ENCODE data around the gene FBL.
"Not testable (repeated sequence)": the region's sequence is repeated elsewhere in the genome, so short reads cannot be mapped to it uniquely, and the experiment has no call there.

FBL gene

GRCh38 chr19:39845933-39846677 is at the start of gene FBL:
TSS of gene FBL (minus strand) at chr19:39846379. CDS start at chr19:39846300, 79 bp downstream.
- DNase-seq, result peak; percentile 88 to 97 (median 94)

GRCh38 chr19:39895096-39895495 is 48.9 kb upstream of the FBL start:
- DNase-seq, result not testable (repeated sequence)

- not testable (repeated sequence) for DNase-seq
Measured at GRCh38 chr19:39894236-39894606, 48.0 kb upstream of the FBL start.

GRCh38 chr19:39893366-39894235 is 47.4 kb upstream of the FBL start:
- DNase-seq, result not testable (repeated sequence)

DNA sequence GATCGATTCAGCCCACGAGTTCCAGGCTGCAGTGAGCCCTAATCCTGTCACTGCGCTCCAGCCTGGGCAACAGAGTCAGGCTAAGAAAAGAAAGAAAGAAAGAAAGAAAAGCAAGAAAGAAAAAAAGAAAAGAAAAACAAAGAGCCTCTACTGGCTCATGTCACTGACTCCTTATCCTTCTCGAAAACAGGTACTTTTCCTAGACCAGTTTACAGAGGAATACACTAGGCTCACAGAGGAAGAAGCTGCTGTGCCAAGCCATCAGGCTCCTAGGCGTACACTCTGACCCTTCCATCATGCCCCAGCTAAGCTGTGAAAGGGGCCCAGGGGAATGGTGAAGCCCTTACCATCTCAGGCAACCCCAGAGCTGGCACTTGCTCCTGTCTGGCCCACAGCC is 46.3 kb upstream of the FBL start:
- DNase-seq, result not testable (repeated sequence)

- not testable (repeated sequence) for DNase-seq
Measured at GRCh38 chr19:39891660-39892505, 45.7 kb upstream of the FBL start.

GRCh38 chr19:39890755-39891551 is 44.8 kb upstream of the FBL start:
- no peak for DNase-seq

DNA sequence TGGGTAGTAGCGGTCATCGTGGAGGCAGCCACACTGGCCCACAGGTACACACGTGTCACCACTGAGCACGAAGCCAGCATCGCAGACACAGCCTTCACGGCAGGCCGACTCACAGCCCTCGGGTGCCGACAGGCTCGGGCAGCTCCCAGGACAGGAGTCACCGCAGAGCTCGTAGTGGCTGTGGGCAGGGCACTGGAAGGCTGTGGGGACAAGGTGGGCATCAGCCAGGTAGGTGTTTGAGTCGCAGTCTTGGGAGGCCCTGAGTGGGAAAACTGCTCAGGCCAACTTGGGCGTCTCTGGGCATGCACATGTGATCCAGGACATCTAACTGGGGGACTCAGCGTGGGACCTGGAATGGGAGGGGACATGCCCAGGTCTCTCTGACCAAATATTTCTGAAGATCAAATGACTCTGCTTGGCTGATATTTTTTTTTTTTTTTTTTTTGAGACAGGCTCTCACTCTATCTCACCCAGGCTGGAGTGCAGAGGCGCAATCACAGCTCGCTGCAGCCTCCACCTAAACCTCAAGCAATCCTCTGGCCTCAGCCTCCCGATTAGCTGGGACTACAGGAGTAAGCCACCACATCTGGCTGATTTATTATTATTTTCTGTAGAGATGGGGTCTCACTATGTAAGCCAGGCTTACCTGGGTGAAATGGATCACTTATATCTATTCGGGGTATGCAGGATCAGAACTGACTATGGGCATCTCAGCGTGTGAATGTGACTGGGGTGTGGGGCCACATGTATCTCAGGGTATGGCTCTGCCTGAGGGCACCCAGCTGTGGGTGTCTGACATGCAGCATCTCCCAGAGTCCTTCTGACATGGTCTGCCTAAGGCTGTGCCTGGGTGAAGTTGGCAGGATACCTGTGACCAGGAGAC is 43.9 kb upstream of the FBL start:
- not testable (repeated sequence) for DNase-seq

DNA sequence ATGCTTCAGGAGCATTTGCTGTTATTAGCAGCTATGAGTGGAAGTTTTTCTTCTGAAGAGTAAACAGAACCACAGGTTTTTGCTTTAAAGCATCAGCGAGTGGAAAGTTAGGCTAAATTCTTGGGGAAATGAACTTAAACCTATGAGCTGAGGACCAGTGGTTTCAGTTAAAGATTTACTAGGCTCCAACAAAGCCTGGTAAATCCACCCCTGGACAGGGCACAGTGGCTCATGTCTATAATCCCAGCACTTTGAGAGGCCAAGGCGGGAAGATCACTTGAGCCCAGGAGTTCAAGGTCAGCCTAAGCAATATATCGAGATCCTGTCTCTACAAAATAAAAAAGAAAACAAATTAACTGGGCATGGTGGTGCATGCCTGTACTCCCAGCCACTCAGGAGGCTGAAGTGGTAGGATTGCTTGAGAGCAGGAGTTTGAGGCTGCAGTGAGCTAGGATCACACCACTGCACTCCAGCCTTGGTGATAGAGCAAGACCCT is 41.3 kb upstream of the FBL start:
- not testable (repeated sequence) for DNase-seq

- not testable (repeated sequence) for DNase-seq
Measured at GRCh38 chr19:39885821-39886554, 39.8 kb upstream of the FBL start.

DNA sequence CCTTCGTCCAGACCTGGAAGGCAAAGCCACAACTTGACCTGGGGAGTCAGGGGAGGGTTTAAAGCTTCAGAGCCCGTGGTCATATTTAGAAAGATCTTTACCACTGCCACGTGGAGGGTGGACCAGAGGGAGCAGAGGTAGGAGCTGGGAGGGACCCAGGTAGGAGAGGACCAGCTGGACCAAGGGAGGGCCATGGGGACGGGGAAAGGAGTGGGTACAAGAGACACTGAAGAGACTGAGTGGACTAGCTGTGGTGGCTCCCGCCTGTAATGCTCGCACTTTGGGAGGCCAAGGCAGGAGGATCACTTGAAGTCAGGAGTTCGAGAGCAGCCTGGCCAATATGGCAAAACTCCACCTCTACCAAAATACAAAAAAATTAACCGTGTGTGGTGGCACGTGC is 38.5 kb upstream of the FBL start:
- not testable (repeated sequence) for DNase-seq

DNA sequence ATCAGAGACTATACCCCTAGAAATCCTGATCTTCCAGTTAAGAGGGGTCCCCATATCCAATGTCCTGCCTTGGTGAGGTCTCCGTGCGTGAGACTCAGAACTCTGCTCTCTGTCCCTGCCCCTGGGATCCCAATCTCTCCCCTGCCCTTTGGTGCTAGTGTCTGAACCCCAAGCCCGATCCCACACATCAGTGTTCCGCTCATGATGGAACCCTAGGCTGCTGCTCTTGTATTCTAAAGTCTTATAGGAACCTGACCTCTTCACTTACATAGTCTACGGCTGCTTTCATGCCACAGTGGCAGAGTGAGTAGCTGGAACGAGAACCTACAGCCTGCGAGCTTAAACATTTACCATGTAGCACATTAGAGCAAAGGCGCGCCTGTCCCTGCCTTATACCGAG is 36.5 kb upstream of the FBL start:
- not testable (repeated sequence) for DNase-seq

GRCh38 chr19:39881495-39882110 is 35.4 kb upstream of the FBL start:
- DNase-seq, result peak in 2 of 3 experiments; percentile 11 to 52

DNA sequence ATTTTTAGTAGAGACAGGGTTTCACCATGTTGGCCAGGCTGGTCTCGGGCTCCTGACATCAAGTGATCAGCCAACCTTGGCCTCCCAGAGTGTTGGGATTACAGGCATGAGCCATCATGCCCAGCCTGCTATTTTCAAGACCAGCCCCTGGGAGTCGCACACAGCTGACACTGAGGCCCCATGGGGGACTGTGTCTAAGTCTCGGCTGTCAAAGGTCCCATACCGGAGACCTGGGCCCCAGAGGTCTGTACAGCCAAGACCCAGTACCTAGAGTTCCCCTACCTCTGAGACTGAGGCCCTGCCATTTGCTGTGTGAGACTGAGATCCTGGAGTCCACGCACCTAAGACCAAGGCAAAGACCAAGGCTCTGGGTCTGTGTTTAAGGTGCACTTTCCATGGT is 34.1 kb upstream of the FBL start:
- not testable (repeated sequence) for DNase-seq

GRCh38 chr19:39879796-39880195 is 33.6 kb upstream of the FBL start:
- not testable (repeated sequence) for DNase-seq

- not testable (repeated sequence) for DNase-seq
Measured at GRCh38 chr19:39878866-39879265, 32.7 kb upstream of the FBL start.

DNA sequence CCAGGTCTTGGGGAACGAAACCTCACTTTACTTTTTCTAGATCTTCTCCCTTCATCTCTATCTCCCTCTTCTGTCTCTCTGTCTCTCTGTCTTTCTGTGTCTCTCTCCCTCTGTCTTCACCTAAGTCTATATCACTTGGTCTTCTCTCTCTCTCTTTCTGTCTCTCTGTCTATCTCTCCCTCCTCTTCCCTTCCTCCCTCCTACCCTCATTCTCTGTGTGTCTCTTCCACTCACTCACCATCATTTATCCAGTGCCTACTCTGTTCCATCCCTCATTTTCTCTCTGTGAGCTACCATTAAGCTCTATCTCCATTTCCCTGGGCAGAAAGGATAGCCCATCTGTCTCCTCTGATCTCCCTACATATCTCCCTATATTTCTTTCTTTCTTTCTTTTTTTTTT is 32.2 kb upstream of the FBL start:
- no peak for DNase-seq

GRCh38 chr19:39877982-39878381 is 31.8 kb upstream of the FBL start:
- not testable (repeated sequence) for DNase-seq

DNA sequence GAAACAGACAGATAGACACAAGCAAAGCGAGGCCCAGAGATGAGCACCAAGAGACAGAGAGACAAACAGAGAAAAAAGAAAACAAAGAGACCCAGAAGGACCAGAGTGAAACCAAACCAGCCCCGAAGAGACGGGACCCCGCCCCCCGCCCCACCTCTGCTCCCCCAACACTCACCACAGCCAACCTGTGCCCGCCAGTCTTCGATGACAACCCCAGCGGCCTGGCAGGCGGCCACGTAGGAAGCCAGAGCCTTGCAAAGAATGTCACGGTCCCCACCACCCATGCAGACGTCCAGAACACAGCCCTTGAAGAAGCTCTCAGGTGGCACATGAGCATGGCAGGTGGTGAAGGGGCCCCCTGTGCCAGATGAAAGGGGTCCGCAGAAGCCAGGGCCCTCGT is 31.3 kb upstream of the FBL start:
- not testable (repeated sequence) for DNase-seq

- not testable (repeated sequence) for DNase-seq
Measured at GRCh38 chr19:39876486-39876885, 30.3 kb upstream of the FBL start.

Measured in NCI-H1417 (cell line).